Tibial nerve (tissue), 4 donors: ENCODE results near the gene SDK2. TPM values are rescaled to one million over a fixed set of nuclear protein-coding genes. Genes with fewer than 3 reads are reported as not detected.

Source experiments
- DNase-seq, 2 donors: peaks; one replicate each; pipeline ENCODE4 v3.0.0-alpha.2; 2019; ENCODE audit warnings: low spot score in 2 of 2
- H3K27ac ChIP-seq, 4 donors: fragments of 200-600 bp; sonication (generic) in 3 of 4; one replicate each; pipeline ENCODE4 v1.5.1; 2017 to 2019; ENCODE audit warnings: mild to moderate bottlenecking in 1 of 4
- H3K27me3 ChIP-seq, 2 donors: fragments of 200-600 bp; sonication (generic) in 1 of 2; one replicate each; pipeline versions ENCODE4 v1.5.1 to v1.6.0; 2017 to 2019
- H3K36me3 ChIP-seq, 3 donors: fragments of 200-600 bp; sonication (generic); one replicate each; pipeline ENCODE4 v1.5.1; 2018 to 2019
- H3K4me1 ChIP-seq, 4 donors: fragments of 200-600 bp; sonication (generic) in 3 of 4; one replicate each; pipeline ENCODE4 v1.5.1; 2017 to 2019
- H3K4me3 ChIP-seq, 4 donors: fragments of 200-600 bp; sonication (generic) in 3 of 4; one replicate each; pipeline ENCODE4 v1.5.1; 2017 to 2019; ENCODE audit warnings: mild to moderate bottlenecking in 1 of 4, moderate library complexity in 1 of 4
- H3K9me3 ChIP-seq, 4 donors: fragments of 200-600 bp; sonication (generic) in 3 of 4; one replicate each; pipeline ENCODE4 v1.5.1; 2017 to 2019
- CTCF ChIP-seq, 5 experiments: fragments of 200-600 bp in 3 of 5; fragments of 450-650 bp in 2 of 5; sonication (generic) in 3 of 5; IDR thresholded peaks; one replicate each; pipeline ENCODE4 v1.5.1; 2016 to 2019; ENCODE audit warnings: antibody characterized with exemption in 5 of 5, mild to moderate bottlenecking in 3 of 5, moderate library complexity in 2 of 5
- EP300 ChIP-seq, 2 donors: sonication (generic); formaldehyde crosslinking; IDR thresholded peaks; one replicate each; pipeline ENCODE4 v1.6.1; 2017; ENCODE audit warnings: antibody characterized with exemption in 2 of 2, mild to moderate bottlenecking in 1 of 2
- POLR2A ChIP-seq, 2 donors: fragments of 450-650 bp; IDR thresholded peaks; one replicate each; pipeline ENCODE4 v1.6.1; 2017; ENCODE audit warnings: antibody characterized with exemption in 2 of 2, mild to moderate bottlenecking in 2 of 2, moderate library complexity in 2 of 2
- WGBS, 2 donors: methylation state at CpG; one replicate each; pipeline ENCODE4 v1.1.5; 2018; 5-methylcytosine and 5-hydroxymethylcytosine counted together
- total RNA-seq, 4 donors: library from RNA; depleted of rRNA; stranded (reverse); fragments of >200 nt; gene quantifications; one replicate each; pipeline ENCODE4 v1.1.0, GENCODE V29; 2016

The SDK2 gene
- total RNA-seq, 4 donors from 2014 or later, result 3.1 to 6.3 (median 4.6) TPM

- Histone ChIP-seq H3K4me3 (no peak overlapping the region), H3K27me3 (no peaks in the 10 kb centered on the region), H3K4me1 (peaks cover 0 to 19% (median 8%) of the 10 kb centered on the region in 4 donors), H3K9me3 (no peaks in the 10 kb centered on the region), H3K36me3 (no peaks in the 10 kb centered on the region), H3K27ac (no peak overlapping the region)
- WGBS, 2 donors, result 81% methylated on average over 7 of the region's 7 CpGs
- no peak for TF ChIP-seq EP300 (IDR thresholded peaks at IDR 0.05)
- no peak for TF ChIP-seq CTCF (IDR thresholded peaks at IDR 0.05)
- no peak for TF ChIP-seq POLR2A (IDR thresholded peaks at IDR 0.05)
- DNase-seq, result no peak
Observed at GRCh38 chr17:73359987-73360410, 284.2 kb downstream of the SDK2 start.

GRCh38 chr17:73359352-73359751 is 284.9 kb downstream of the SDK2 start:
- no peak for TF ChIP-seq EP300 (IDR thresholded peaks at IDR 0.05)
- TF ChIP-seq CTCF (IDR thresholded peaks at IDR 0.05), result no peak
- no peak for TF ChIP-seq POLR2A (IDR thresholded peaks at IDR 0.05)

GRCh38 chr17:73358668-73359067 is 285.6 kb downstream of the SDK2 start:
- TF ChIP-seq EP300 (IDR thresholded peaks at IDR 0.05) (no peak), CTCF (IDR thresholded peaks at IDR 0.05) (no peak), POLR2A (IDR thresholded peaks at IDR 0.05) (no peak)
- DNase-seq, result no peak
- no peak overlapping the region for H3K27ac ChIP-seq
- no peaks in the 10 kb centered on the region for H3K27me3 ChIP-seq
- peaks cover 0 to 16% (median 6%) of the 10 kb centered on the region in 4 donors for H3K4me1 ChIP-seq
- no peaks in the 10 kb centered on the region for H3K36me3 ChIP-seq
- H3K9me3 ChIP-seq, result no peaks in the 10 kb centered on the region
- no peak overlapping the region for H3K4me3 ChIP-seq
- 87 to 92% methylated on average over 7 to 9 of the region's 9 CpGs for WGBS, 2 donors

More at GRCh38 chr17:73359352-73359751, 284.9 kb downstream of the SDK2 start:
- Histone ChIP-seq H3K27me3 (no peaks in the 10 kb centered on the region), H3K27ac (no peak overlapping the region), H3K36me3 (no peaks in the 10 kb centered on the region), H3K4me3 (no peak overlapping the region), H3K4me1 (peaks cover 0 to 16% (median 6%) of the 10 kb centered on the region in 4 donors), H3K9me3 (no peaks in the 10 kb centered on the region)
- WGBS, 2 donors, result 74 to 78% methylated on average over 10 of the region's 10 CpGs
- no peak for DNase-seq

GRCh38 chr17:73357981-73358380 is 286.3 kb downstream of the SDK2 start:
- Histone ChIP-seq H3K4me1 (peaks cover 0 to 16% (median 6%) of the 10 kb centered on the region in 4 donors), H3K27me3 (no peaks in the 10 kb centered on the region), H3K9me3 (no peaks in the 10 kb centered on the region), H3K36me3 (no peaks in the 10 kb centered on the region), H3K27ac (no peak overlapping the region), H3K4me3 (no peak overlapping the region)
- DNase-seq, result no peak
- TF ChIP-seq CTCF (IDR thresholded peaks at IDR 0.05), result no peak
- 84 to 91% methylated on average over 7 to 19 of the region's 19 CpGs for WGBS, 2 donors

GRCh38 chr17:73357318-73357717 is 286.9 kb downstream of the SDK2 start:
- Histone ChIP-seq H3K9me3 (no peaks in the 10 kb centered on the region), H3K27ac (no peak overlapping the region), H3K4me3 (no peak overlapping the region), H3K36me3 (no peaks in the 10 kb centered on the region), H3K27me3 (no peaks in the 10 kb centered on the region), H3K4me1 (peaks cover 0 to 16% (median 6%) of the 10 kb centered on the region in 4 donors)
- DNase-seq, result no peak
- WGBS, 2 donors, result 86 to 90% methylated on average over 9 of the region's 9 CpGs
- TF ChIP-seq EP300 (IDR thresholded peaks at IDR 0.05) (no peak), CTCF (IDR thresholded peaks at IDR 0.05) (no peak), POLR2A (IDR thresholded peaks at IDR 0.05) (no peak)
